SU-DHL-6 (cell line): ENCODE measurements around the gene CEP20.

Source experiments
- EZH2phosphoT487 ChIP-seq: fragments of 200-600 bp; sonication (generic), shearing (Covaris generic); conservative IDR thresholded peaks from 2 replicates; pipeline ENCODE4 v1.6.1; 2018; ENCODE audit warnings: mild to moderate bottlenecking, antibody characterized with exemption, low read length, moderate library complexity, mixed read lengths
- TF ChIP-seq, protein P1 (sequence below): fragments of 200-600 bp; sonication (generic); IDR thresholded peaks from one replicate; pipeline ENCODE4 v1.5.1; 2017; ENCODE audit warnings: antibody characterized with exemption, mild to moderate bottlenecking, low read length, moderate library complexity; ENCODE audit not compliant: insufficient read depth, poor library complexity, severe bottlenecking

DNA sequence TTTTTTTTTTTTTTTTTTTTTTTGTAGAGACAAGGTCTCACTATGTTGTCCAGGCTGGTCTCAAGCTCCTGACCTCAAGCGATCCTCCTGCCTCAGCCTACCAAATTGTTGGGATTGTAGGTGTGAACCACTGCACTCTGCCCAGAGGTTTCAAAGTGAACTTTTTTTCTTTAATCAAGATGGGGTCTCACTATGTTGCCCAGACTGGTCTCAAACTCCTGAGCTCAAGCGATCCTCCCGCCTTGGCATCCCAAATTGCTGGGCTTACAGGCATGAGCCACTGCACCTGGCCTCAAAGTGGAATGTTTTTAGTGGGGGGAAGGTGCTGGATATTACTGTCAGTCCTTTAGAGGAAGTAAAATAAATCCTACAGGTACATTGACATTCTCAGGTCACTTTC is 12.0 kb upstream of the CEP20 start:
- TF ChIP-seq, protein P1, sequence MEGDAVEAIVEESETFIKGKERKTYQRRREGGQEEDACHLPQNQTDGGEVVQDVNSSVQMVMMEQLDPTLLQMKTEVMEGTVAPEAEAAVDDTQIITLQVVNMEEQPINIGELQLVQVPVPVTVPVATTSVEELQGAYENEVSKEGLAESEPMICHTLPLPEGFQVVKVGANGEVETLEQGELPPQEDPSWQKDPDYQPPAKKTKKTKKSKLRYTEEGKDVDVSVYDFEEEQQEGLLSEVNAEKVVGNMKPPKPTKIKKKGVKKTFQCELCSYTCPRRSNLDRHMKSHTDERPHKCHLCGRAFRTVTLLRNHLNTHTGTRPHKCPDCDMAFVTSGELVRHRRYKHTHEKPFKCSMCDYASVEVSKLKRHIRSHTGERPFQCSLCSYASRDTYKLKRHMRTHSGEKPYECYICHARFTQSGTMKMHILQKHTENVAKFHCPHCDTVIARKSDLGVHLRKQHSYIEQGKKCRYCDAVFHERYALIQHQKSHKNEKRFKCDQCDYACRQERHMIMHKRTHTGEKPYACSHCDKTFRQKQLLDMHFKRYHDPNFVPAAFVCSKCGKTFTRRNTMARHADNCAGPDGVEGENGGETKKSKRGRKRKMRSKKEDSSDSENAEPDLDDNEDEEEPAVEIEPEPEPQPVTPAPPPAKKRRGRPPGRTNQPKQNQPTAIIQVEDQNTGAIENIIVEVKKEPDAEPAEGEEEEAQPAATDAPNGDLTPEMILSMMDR = no peak
- TF ChIP-seq EZH2phosphoT487 = no peak
